Loucy (cell line): Measurements from ENCODE around the gene TECTA.

ENCODE experiments used
- CTCF ChIP-seq: fragments of 200-600 bp; sonication (generic); conservative IDR thresholded peaks from 2 replicates; pipeline ENCODE4 v1.5.1; 2014; ENCODE audit warnings: mild to moderate bottlenecking, antibody characterized with exemption, low read length
- EZH2phosphoT487 ChIP-seq: fragments of 200-600 bp; IDR thresholded peaks from 2 replicates; pipeline ENCODE4 v1.6.1; 2018; ENCODE audit warnings: antibody characterized with exemption, mild to moderate bottlenecking, moderate library complexity, borderline replicate concordance

- no peak for TF ChIP-seq CTCF
- no peak for TF ChIP-seq EZH2phosphoT487
Measured at GRCh38 chr11:121151207-121151688, 50.2 kb downstream of the TECTA start.
